Measurements from ENCODE around the gene RPP21.
"Not testable (repeated sequence)": the region's sequence is repeated elsewhere in the genome, so short reads cannot be mapped to it uniquely, and the experiment has no call there.

RPP21 gene

GRCh38 chr6:30364591-30364990 is 19.6 kb downstream of the RPP21 start:
- no peak overlapping the region for H3K27ac ChIP-seq (ENCODE audit: poor library complexity, severe bottlenecking)

GRCh38 chr6:30369280-30369679 is 24.3 kb downstream of the RPP21 start:
- peaks cover 25% of the 10 kb centered on the region for H3K27me3 ChIP-seq (ENCODE audit: insufficient read depth, poor library complexity, severe bottlenecking)
- DNase-seq (ENCODE audit: low spot score): not testable (repeated sequence)

More at GRCh38 chr6:30364591-30364990, 19.6 kb downstream of the RPP21 start:
- H3K27me3 ChIP-seq (ENCODE audit: insufficient read depth, poor library complexity, severe bottlenecking): peaks cover 66% of the 10 kb centered on the region
- no peak for DNase-seq (ENCODE audit: low spot score)
- no peaks in the 10 kb centered on the region for H3K4me1 ChIP-seq (ENCODE audit: insufficient read depth, poor library complexity, severe bottlenecking)
- no peak for TF ChIP-seq CTCF (IDR thresholded peaks at IDR 0.05; ENCODE audit: poor library complexity, severe bottlenecking)
- no peak overlapping the region for H3K4me3 ChIP-seq (ENCODE audit: severe bottlenecking)
- ATAC-seq (ENCODE audit: low read depth): no peak
- H3K36me3 ChIP-seq (ENCODE audit: low read depth): no peaks in the 10 kb centered on the region
- no peaks in the 10 kb centered on the region for H3K9me3 ChIP-seq (ENCODE audit: severe bottlenecking)

GRCh38 chr6:30378290-30378937 is 33.5 kb downstream of the RPP21 start:
- no peak for ATAC-seq (ENCODE audit: low read depth)
- no peak for TF ChIP-seq CTCF (IDR thresholded peaks at IDR 0.05; ENCODE audit: poor library complexity, severe bottlenecking)

More at GRCh38 chr6:30369280-30369679, 24.3 kb downstream of the RPP21 start:
- H3K36me3 ChIP-seq (ENCODE audit: low read depth); ATAC-seq (ENCODE audit: low read depth); H3K4me3 ChIP-seq (ENCODE audit: severe bottlenecking); H3K27ac ChIP-seq (ENCODE audit: poor library complexity, severe bottlenecking); H3K4me1 ChIP-seq (ENCODE audit: insufficient read depth, poor library complexity, severe bottlenecking); H3K9me3 ChIP-seq (ENCODE audit: severe bottlenecking): not testable (repeated sequence)

GRCh38 chr6:30380464-30380863 is 35.5 kb downstream of the RPP21 start:
- no peak for TF ChIP-seq CTCF (IDR thresholded peaks at IDR 0.05; ENCODE audit: poor library complexity, severe bottlenecking)
- no peaks in the 10 kb centered on the region for H3K9me3 ChIP-seq (ENCODE audit: severe bottlenecking)
- H3K36me3 ChIP-seq (ENCODE audit: low read depth): no peaks in the 10 kb centered on the region
- no peaks in the 10 kb centered on the region for H3K4me1 ChIP-seq (ENCODE audit: insufficient read depth, poor library complexity, severe bottlenecking)
- H3K4me3 ChIP-seq (ENCODE audit: severe bottlenecking): no peak overlapping the region
- DNase-seq (ENCODE audit: low spot score) (no peak), ATAC-seq (ENCODE audit: low read depth) (no peak)
- no peak overlapping the region for H3K27ac ChIP-seq (ENCODE audit: poor library complexity, severe bottlenecking)
- peaks cover 21% of the 10 kb centered on the region for H3K27me3 ChIP-seq (ENCODE audit: insufficient read depth, poor library complexity, severe bottlenecking)

More at GRCh38 chr6:30378290-30378937, 33.5 kb downstream of the RPP21 start:
- Histone ChIP-seq H3K4me1 (ENCODE audit: insufficient read depth, poor library complexity, severe bottlenecking) (no peaks in the 10 kb centered on the region), H3K27ac (ENCODE audit: poor library complexity, severe bottlenecking) (no peak overlapping the region), H3K27me3 (ENCODE audit: insufficient read depth, poor library complexity, severe bottlenecking) (peaks cover 14% of the 10 kb centered on the region), H3K4me3 (ENCODE audit: severe bottlenecking) (no peak overlapping the region), H3K9me3 (ENCODE audit: severe bottlenecking) (no peaks in the 10 kb centered on the region), H3K36me3 (ENCODE audit: low read depth) (no peaks in the 10 kb centered on the region)
- DNase-seq (ENCODE audit: low spot score): no peak

GRCh38 chr6:30386166-30386565 is 41.2 kb downstream of the RPP21 start:
- H3K4me3 ChIP-seq (ENCODE audit: severe bottlenecking): no peak overlapping the region
- no peaks in the 10 kb centered on the region for H3K36me3 ChIP-seq (ENCODE audit: low read depth)
- H3K9me3 ChIP-seq (ENCODE audit: severe bottlenecking): no peaks in the 10 kb centered on the region
- H3K27ac ChIP-seq (ENCODE audit: poor library complexity, severe bottlenecking): no peak overlapping the region
- no peaks in the 10 kb centered on the region for H3K4me1 ChIP-seq (ENCODE audit: insufficient read depth, poor library complexity, severe bottlenecking)
- no peak for ATAC-seq (ENCODE audit: low read depth)
- DNase-seq (ENCODE audit: low spot score): no peak
- TF ChIP-seq CTCF (IDR thresholded peaks at IDR 0.05; ENCODE audit: poor library complexity, severe bottlenecking): no peak
- H3K27me3 ChIP-seq (ENCODE audit: insufficient read depth, poor library complexity, severe bottlenecking): peaks cover 51% of the 10 kb centered on the region
